Right atrium auricular region (tissue), 2 donors: Measurements from ENCODE around the gene TTC7B. TPM values are rescaled to one million over a fixed set of nuclear protein-coding genes. Genes with fewer than 3 reads are reported as not detected.

Experiments
- DNase-seq: peaks from one replicate; pipeline ENCODE4 v3.0.0-alpha.2; 2019; ENCODE audit warnings: low spot score
- H3K27ac ChIP-seq, 2 donors: fragments of 200-600 bp; sonication (generic); 1 replicate in 1 of 2; 2 replicates in 1 of 2; pipeline ENCODE4 v1.5.1; 2016 to 2019
- H3K27me3 ChIP-seq, 2 donors: fragments of 200-600 bp; sonication (generic); one replicate each; pipeline versions ENCODE4 v1.5.1 to v1.6.0; 2017 to 2019
- H3K36me3 ChIP-seq: fragments of 200-600 bp; sonication (generic); one replicate; pipeline ENCODE4 v1.5.1; 2016
- H3K4me1 ChIP-seq, 2 donors: fragments of 200-600 bp; sonication (generic); one replicate each; pipeline versions ENCODE4 v1.5.1 to v1.6.0; 2017 to 2019
- H3K4me3 ChIP-seq, 2 donors: fragments of 200-600 bp; sonication (generic); 1 replicate in 1 of 2; 2 replicates in 1 of 2; pipeline ENCODE4 v1.5.1; 2017 to 2019; ENCODE audit warnings: mild to moderate bottlenecking in 1 of 2, moderate library complexity in 1 of 2
- H3K9me3 ChIP-seq, 2 donors: fragments of 200-600 bp; sonication (generic); one replicate each; pipeline ENCODE4 v1.5.1; 2019
- total RNA-seq, 2 donors: library from RNA; depleted of rRNA; stranded (reverse); fragments of >200 nt; gene quantifications; one replicate each; pipeline ENCODE4 v1.1.0, GENCODE V29; 2016
- TF ChIP-seq, protein P1 (sequence below), 2 donors: fragments of 200-600 bp; sonication (generic); IDR thresholded peaks; one replicate each; pipeline ENCODE4 v1.5.1; 2019; ENCODE audit warnings: antibody characterized with exemption in 2 of 2

The TTC7B gene
- total RNA-seq, 2 donors from 2014 or later = 45.5 to 57.3 TPM

DNA sequence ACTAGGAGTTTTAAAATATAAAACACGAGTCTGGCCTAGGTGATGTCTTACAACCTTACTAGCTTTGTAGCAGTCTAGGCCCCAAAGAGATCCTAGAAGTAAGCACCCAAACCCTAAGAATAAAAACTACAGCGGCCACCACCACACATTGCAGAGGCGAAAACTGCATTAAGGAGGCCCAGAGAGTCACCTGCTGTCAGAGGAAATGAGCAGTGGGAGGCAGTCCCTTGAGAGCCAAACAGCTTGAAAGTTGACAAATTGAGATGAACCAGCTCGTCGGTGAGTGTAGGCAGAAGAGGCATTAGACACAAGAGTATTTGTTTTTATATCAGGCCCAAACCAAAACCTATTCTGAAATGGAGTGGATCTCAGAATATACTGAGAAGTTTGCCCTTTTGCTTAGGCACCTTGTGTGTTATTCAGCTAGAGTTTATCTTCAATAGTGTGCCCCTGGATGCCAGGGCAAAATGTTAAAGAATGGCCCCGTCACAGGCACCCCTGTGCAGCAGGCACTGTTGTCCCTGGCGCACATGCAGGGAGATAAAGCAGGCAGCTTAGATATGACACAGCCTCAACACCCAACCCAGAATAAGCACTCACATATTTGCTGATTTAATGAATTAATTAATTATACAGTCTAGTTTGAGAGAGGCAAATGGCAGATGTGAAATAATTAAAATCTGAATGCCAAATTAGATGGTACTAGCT, 56.7 kb downstream of the TTC7B start:
- TF ChIP-seq, protein P1, sequence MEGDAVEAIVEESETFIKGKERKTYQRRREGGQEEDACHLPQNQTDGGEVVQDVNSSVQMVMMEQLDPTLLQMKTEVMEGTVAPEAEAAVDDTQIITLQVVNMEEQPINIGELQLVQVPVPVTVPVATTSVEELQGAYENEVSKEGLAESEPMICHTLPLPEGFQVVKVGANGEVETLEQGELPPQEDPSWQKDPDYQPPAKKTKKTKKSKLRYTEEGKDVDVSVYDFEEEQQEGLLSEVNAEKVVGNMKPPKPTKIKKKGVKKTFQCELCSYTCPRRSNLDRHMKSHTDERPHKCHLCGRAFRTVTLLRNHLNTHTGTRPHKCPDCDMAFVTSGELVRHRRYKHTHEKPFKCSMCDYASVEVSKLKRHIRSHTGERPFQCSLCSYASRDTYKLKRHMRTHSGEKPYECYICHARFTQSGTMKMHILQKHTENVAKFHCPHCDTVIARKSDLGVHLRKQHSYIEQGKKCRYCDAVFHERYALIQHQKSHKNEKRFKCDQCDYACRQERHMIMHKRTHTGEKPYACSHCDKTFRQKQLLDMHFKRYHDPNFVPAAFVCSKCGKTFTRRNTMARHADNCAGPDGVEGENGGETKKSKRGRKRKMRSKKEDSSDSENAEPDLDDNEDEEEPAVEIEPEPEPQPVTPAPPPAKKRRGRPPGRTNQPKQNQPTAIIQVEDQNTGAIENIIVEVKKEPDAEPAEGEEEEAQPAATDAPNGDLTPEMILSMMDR (IDR thresholded peaks at IDR 0.05) = no peak
- peak; percentile 55 for DNase-seq
- no peaks in the 10 kb centered on the region for H3K27me3 ChIP-seq
- no peak overlapping the region for H3K4me3 ChIP-seq
- H3K4me1 ChIP-seq = peaks cover 0 to 29% of the 10 kb centered on the region in 2 donors
- peaks cover 0 to 16% of the 10 kb centered on the region in 2 donors for H3K9me3 ChIP-seq
- peak overlapping the region; percentile 95 for H3K27ac ChIP-seq
- H3K36me3 ChIP-seq = no peaks in the 10 kb centered on the region

DNA sequence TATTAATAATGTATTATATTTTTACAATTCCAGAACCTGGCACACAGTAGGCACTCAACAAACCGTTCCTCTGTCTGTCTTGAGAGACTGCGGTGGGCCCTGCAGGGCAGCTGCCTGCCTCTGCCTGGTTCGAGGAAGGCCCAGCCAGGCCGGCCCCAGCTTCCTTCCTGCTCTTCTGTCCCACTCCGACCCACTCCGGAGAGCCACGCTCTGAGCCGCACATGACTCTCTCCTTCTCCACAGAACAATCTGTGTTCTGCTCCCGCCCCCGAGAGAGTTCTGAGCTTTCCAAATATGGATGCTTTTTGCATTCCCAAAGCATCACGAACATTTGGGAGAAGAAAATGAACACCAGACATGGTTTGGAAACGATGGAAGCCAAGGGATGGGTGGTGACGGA, 57.3 kb downstream of the TTC7B start:
- peak overlapping the region; percentile 25 to 53 for H3K4me3 ChIP-seq
- H3K27ac ChIP-seq = peak overlapping the region; percentile 95
- H3K27me3 ChIP-seq = no peaks in the 10 kb centered on the region
- H3K36me3 ChIP-seq = no peaks in the 10 kb centered on the region
- DNase-seq = peak; percentile 68
- TF ChIP-seq, protein P1 (IDR thresholded peaks at IDR 0.05) = no peak
- peaks cover 0 to 29% of the 10 kb centered on the region in 2 donors for H3K4me1 ChIP-seq
- peaks cover 0 to 16% of the 10 kb centered on the region in 2 donors for H3K9me3 ChIP-seq

DNA sequence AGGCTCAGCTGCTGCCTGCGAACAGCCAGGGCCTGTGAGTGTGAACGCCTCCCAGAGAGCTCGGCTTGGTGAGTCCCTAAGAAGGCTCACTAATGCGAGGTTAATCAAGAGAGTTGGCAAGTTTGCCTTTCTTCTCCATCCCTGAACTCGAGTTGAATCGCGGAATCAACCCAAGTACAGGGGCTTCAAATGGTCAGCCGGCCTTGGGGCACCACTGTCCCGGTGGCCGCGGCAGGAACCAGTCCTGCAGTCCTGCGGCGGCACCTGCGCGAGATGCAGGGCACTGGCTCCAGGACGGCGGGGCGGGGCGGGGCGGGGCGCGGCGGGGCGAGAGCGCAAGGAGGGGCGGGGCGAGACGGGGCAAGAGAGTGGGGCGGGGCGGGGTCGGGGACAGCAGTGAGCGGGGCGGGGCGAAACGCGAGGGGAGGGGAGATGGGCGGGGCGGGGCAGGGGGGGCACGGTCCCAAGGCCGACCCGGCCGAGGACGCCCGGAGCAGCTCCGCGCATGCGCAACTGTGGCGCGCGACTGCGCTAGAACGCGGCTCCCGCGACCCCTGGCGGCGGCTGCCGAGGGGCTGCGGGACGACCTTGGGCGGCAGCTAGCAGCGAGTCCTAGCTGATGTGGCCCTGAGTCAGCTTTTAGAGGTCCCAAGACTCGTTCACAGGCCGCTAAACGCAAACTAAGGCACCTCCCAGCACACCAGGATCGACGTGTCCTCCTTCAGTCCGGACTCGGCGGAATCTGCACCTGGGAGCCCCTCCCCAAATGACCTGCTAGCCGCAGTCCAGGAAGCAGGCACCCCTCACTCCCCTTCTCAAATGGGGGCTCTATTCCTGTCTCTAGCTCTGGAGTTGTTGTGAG, 58.0 kb downstream of the TTC7B start:
- Histone ChIP-seq H3K27me3 (no peaks in the 10 kb centered on the region), H3K4me3 (peak overlapping the region; percentile 35 to 53), H3K36me3 (no peaks in the 10 kb centered on the region), H3K9me3 (peaks cover 0 to 9% of the 10 kb centered on the region in 2 donors), H3K4me1 (peaks cover 0 to 29% of the 10 kb centered on the region in 2 donors), H3K27ac (peak overlapping the region; percentile 95)
- peak; percentile 85 for DNase-seq
- TF ChIP-seq, protein P1 (IDR thresholded peaks at IDR 0.05) = peak; percentile 88 to 96

DNA sequence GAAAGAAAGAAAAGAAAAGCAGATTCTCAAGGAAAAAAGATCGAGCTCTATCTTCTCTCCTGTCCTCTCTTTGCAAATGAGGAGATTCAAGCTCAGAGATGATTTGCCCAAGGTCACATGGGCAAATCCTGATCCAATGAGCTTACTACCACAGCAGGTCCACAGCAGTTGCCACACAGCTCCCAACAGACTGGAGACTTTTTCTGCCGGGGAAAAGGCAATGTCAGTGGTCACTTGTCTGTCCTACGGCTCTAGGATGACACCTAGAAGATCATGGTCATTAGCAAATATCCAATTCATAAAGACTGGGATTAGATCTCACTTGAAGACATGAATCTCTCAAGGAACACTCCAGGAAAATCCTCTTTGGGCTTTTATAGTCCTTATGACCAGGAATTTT, 58.8 kb downstream of the TTC7B start:
- no peaks in the 10 kb centered on the region for H3K36me3 ChIP-seq
- H3K27ac ChIP-seq = peak overlapping the region; percentile 77 to 95
- TF ChIP-seq, protein P1 (IDR thresholded peaks at IDR 0.05) = no peak
- peaks cover 0 to under 1% of the 10 kb centered on the region in 2 donors for H3K9me3 ChIP-seq
- H3K4me1 ChIP-seq = peaks cover 0 to 29% of the 10 kb centered on the region in 2 donors
- no peak overlapping the region for H3K4me3 ChIP-seq
- H3K27me3 ChIP-seq = no peaks in the 10 kb centered on the region
- DNase-seq = peak; percentile 47

DNA sequence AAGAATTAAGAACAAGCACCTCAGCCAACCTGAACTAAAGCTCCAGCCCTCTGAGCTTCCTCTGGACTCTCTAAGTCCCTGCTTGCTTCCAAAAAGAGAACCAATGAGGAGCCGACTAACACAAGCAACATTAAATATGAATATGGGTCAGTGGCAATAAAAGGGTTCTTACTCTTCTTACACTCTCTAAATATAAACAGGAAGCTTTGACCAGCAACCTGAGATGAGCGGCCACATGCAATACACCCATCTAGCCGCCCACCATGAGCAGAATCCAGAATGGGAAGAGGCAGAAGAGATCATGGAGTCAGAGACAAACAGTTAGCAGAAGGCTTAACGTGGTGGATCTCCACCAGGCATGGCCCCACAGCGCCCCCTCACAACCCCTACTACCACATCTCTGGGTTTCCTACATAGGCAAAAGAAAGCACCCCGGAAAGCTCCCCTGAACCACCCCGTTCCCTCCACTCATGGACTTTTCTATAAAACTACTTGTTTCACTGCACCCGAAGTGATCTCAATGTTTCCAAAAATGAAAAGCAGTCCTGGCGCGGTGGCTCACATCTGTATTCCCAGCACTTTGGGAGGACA, 59.4 kb downstream of the TTC7B start:
- Histone ChIP-seq H3K4me1 (peaks cover 0 to 29% of the 10 kb centered on the region in 2 donors), H3K27ac (peak overlapping the region in 1 of 2 donors; percentile 77), H3K27me3 (no peaks in the 10 kb centered on the region), H3K36me3 (no peaks in the 10 kb centered on the region), H3K4me3 (no peak overlapping the region), H3K9me3 (no peaks in the 10 kb centered on the region)
- peak; percentile 56 for DNase-seq
- TF ChIP-seq, protein P1 (IDR thresholded peaks at IDR 0.05) = no peak
